Ovary (tissue), 9 donors: Measurements from ENCODE around the gene AP1G2. TPM values are rescaled to one million over a fixed set of nuclear protein-coding genes. Genes with fewer than 3 reads are reported as not detected.

Experiments used
- DNase-seq, 5 donors: peaks; one replicate each; pipeline ENCODE4 v3.0.0-alpha.2; 2019 to 2020
- H3K27ac ChIP-seq, 2 donors: fragments of 200-600 bp; one replicate each; pipeline versions ENCODE4 v1.5.1 to v1.8.0; 2019 to 2022
- H3K27me3 ChIP-seq: fragments of 200-600 bp; one replicate; pipeline ENCODE4 v1.8.0; 2022
- H3K36me3 ChIP-seq: fragments of 200-600 bp; sonication (generic); one replicate; pipeline ENCODE4 v1.5.1; 2019
- H3K4me1 ChIP-seq: one replicate; pipeline ENCODE4 v1.8.1; 2013; ENCODE audit warnings: mild to moderate bottlenecking, moderate library complexity; ENCODE audit not compliant: insufficient read depth
- H3K4me3 ChIP-seq: fragments of 200-600 bp; sonication (generic); one replicate; pipeline ENCODE4 v1.5.1; 2017
- H3K9me3 ChIP-seq, 2 donors: fragments of 200-600 bp in 1 of 2; sonication (generic) in 1 of 2; one replicate each; pipeline versions ENCODE4 v1.5.1 to v1.8.1; 2013 to 2019; ENCODE audit warnings: mild to moderate bottlenecking in 1 of 2, moderate library complexity in 1 of 2
- EP300 ChIP-seq: sonication (generic); formaldehyde crosslinking; IDR thresholded peaks from one replicate; pipeline ENCODE4 v1.6.1; 2017; ENCODE audit warnings: antibody characterized with exemption
- POLR2A ChIP-seq: fragments of 450-650 bp; IDR thresholded peaks from one replicate; pipeline ENCODE4 v1.6.1; 2017; ENCODE audit warnings: antibody characterized with exemption, mild to moderate bottlenecking, moderate library complexity
- WGBS, 3 donors: extraction: QIAGEN DNeasy Blood & Tissue Kit in 1 of 3; methylation state at CpG; one replicate each; pipeline versions ENCODE4 v1.1.5 to v1.1.7; 2013 to 2017; 5-methylcytosine and 5-hydroxymethylcytosine counted together
- intact Hi-C, 4 donors: fragments of 100-400 bp; cut with DNase I; formaldehyde crosslinking; loops; one replicate each; pipeline versions ENCODE4 v1.11.0 to v1.15.1; 2022 to 2023
- polyA plus RNA-seq, 2 donors: library from polyadenylated mRNA; stranded (reverse); fragments of 200-250 nt in 1 of 2; fragments of 350-450 nt in 1 of 2; fragmentation: Illumina TruSeq in 1 of 2; extraction: RNeasy Lipid Tissue Mini Kit (QIAGEN cat#74804) in 1 of 2; gene quantifications; one replicate each; pipeline ENCODE4 v1.2.3, GENCODE V29; 2013 to 2014
- total RNA-seq, 7 donors: library from RNA; depleted of rRNA in 2 of 7; stranded (reverse); fragments of >200 nt in 2 of 7; fragmentation: NEBNext Ultra II Directional in 3 of 7; extraction: Animal tissue kit (Norgen Biotek cat#: 25700) in 3 of 7; gene quantifications; one replicate each; pipeline versions ENCODE4 v1.1.0 to v1.2.4, GENCODE V29; 2016 to 2023
- TF ChIP-seq, protein P1 (sequence below), 3 donors: fragments of 450-650 bp in 2 of 3; fragments of 200-600 bp in 1 of 3; IDR thresholded peaks; one replicate each; pipeline versions ENCODE4 v1.5.1 to v1.8.0; 2016 to 2022; ENCODE audit warnings: antibody characterized with exemption in 3 of 3, mild to moderate bottlenecking in 1 of 3
- donor health status: DM: no; HTN: no; CAD: no; lungs with moderate emphysema.
- donor health status: DM: no; HTN: no; CAD: no.
- donor health status: Bipolar disorder and iron deficiency.
- donor health status: DM: yes; HTN: yes; CAD: no.
- donor health status: DM: no; HTN: no; CAD: no.
- donor health status: DM: yes; HTN: yes; CAD: no.

Gene AP1G2
- total and polyA plus RNA-seq, 9 donors = 32.0 to 129 (median 87.6) TPM

DNA sequence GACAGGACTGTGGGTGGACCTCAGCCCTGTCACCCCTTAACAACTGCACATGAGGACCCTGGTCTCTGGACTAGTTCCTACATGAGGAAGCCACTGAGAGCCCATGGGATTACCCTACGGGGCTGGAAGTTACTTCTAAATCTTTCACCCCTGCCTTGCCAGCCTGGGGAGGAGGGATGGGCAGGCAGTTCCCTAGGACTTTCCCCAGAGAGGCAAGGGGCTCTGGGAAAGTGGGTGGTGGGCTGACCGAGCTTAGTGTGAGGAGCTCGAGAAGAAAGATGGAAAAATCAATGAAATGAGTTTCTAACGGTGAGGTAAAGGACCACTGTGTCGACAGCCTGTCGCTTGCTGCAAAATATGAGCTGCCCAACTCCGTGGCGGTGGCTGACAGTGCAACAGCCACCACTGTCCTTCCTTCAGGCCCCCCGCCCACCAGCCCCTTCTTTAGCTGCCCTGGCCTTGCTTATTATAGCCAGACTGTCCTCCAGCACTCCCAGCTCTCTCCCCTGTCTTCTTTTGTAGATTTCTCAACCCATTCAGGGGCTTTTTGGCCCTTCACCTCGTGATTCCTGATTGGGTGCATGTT lies 21.0 kb downstream of the AP1G2 start:
- Histone ChIP-seq H3K4me1 (peaks cover 3% of the 10 kb centered on the region), H3K36me3 (no peaks in the 10 kb centered on the region), H3K4me3 (no peak overlapping the region), H3K9me3 (no peaks in the 10 kb centered on the region), H3K27ac (no peak overlapping the region), H3K27me3 (no peaks in the 10 kb centered on the region)
- 64 to 70% (median 67%) methylated on average over 10 of the region's 10 CpGs for WGBS, 3 donors
- intact Hi-C loops = loop anchor here in 1 of 4 donors (5.0 kb wide), 1 partner anchor 69 kb away; no protein-coding TSS in a partner anchor
- no peak for DNase-seq
- no peak for TF ChIP-seq POLR2A

DNA sequence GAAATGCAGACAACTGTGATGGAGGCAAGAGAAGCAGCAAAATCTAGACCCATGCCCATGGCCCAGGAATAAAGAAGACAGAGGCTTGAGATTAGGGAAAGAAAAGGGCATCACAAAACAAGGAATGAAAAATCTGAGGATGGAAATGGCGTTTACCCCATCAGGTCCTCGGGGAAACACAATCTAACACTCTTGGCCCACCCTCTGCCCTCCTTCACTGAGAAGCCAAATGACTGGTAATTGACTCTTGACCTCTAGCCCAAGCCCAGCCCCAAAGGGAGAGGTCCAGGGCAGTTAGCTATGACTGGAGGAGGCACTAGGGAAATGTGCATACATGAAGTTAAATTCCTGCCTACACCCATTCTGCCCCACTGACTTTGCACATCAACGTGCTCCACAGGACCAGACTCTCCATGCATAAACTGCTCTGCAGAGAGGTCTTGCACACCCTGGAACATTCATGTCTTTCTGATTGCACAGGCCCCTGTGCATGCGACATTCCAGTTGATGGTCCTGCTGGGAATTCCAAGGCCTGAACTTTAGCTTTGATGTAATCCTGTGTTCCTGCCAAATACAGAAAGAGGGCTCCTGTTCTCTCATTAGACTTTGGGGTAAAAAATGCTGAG lies 21.7 kb downstream of the AP1G2 start:
- intact Hi-C loops = loop anchor here in 1 of 4 donors (5.0 kb wide), 1 partner anchor 69 kb away; no protein-coding TSS in a partner anchor
- Histone ChIP-seq H3K9me3 (no peaks in the 10 kb centered on the region), H3K4me3 (no peak overlapping the region), H3K4me1 (peaks cover 3% of the 10 kb centered on the region), H3K36me3 (no peaks in the 10 kb centered on the region), H3K27me3 (no peaks in the 10 kb centered on the region), H3K27ac (no peak overlapping the region)
- WGBS, 3 donors = 76% methylated on average over 4 of the region's 4 CpGs
- TF ChIP-seq, protein P1, sequence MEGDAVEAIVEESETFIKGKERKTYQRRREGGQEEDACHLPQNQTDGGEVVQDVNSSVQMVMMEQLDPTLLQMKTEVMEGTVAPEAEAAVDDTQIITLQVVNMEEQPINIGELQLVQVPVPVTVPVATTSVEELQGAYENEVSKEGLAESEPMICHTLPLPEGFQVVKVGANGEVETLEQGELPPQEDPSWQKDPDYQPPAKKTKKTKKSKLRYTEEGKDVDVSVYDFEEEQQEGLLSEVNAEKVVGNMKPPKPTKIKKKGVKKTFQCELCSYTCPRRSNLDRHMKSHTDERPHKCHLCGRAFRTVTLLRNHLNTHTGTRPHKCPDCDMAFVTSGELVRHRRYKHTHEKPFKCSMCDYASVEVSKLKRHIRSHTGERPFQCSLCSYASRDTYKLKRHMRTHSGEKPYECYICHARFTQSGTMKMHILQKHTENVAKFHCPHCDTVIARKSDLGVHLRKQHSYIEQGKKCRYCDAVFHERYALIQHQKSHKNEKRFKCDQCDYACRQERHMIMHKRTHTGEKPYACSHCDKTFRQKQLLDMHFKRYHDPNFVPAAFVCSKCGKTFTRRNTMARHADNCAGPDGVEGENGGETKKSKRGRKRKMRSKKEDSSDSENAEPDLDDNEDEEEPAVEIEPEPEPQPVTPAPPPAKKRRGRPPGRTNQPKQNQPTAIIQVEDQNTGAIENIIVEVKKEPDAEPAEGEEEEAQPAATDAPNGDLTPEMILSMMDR (IDR thresholded peaks at IDR 0.05) = no peak
- TF ChIP-seq EP300 (no peak), POLR2A (no peak)
- no peak for DNase-seq

DNA sequence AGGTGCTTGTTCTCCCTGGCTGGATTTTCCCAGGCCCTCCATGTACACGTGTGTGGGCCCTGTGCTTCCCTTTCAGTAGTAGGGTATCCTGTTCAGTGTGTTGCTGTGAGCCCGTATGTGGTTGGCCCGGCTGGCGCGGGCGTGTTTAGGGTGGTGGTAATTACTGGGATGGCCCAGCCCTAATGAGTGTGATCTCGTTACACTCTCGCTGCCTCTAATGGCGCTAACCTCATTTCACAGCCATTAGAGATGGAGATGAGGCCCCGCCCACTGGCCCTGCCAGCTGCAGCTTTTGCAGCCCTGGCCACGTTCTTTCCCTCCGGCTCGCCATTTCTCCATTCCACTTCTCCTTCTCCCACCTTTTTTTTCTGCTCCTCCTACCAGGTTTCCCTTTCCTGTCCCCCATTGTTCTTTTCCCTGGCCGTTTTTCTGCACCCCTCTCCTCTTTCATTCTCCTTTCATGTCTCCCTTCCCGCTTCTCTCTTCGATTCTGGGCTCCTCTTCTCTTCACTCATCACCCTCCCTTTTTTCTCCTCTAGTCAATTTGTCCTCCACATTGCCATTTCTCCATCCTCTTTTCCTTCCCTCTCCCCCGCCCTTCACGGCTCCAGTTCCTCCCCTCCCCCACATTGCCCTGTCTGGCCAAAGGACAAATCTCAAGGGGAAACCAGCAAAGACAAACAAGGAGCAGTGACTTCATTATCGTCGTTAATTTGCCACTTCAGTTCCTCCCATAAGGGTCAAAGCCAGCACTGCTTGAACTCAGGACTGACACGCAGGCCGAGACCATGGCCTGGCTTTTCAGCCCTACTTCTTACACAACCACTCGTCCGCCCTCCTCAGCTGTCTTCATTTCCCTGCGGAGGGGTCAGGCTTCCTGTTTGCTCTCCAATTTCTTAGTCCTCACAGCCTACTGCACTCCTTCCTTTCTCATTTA lies 22.8 kb downstream of the AP1G2 start:
- no peak overlapping the region for H3K27ac ChIP-seq
- no peaks in the 10 kb centered on the region for H3K36me3 ChIP-seq
- 48 to 55% (median 49%) methylated on average over 25 of the region's 25 CpGs for WGBS, 3 donors
- no peaks in the 10 kb centered on the region for H3K27me3 ChIP-seq
- H3K4me3 ChIP-seq = no peak overlapping the region
- intact Hi-C loops = loop anchor here in 2 of 4 donors (5.0 kb wide), 2 partner anchors 62 to 67 kb away; no protein-coding TSS in a partner anchor
- TF ChIP-seq, protein P1 (IDR thresholded peaks at IDR 0.05) = no peak
- TF ChIP-seq POLR2A (no peak), EP300 (no peak)
- no peaks in the 10 kb centered on the region for H3K4me1 ChIP-seq
- DNase-seq = no peak
- no peaks in the 10 kb centered on the region for H3K9me3 ChIP-seq

DNA sequence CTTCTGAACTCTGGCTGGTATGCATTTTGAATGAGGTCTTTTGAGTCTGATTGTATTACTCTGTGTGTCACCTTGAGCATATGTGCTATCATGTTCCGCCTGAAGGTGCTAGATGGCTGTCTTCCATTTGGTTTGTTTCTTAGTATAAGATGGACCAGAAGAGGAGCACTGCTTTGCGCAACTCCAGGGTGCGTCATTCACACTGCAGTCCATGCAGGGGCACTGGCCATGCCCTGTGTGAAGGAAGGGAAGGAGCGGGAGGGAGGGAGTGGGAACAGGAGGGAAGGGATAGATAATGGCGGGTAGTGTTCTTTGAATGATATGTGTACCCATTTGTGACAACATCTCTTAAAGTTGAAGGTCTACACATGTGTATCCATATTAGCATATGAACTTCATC lies 24.2 kb downstream of the AP1G2 start:
- no peak overlapping the region for H3K27ac ChIP-seq
- TF ChIP-seq, protein P1 (IDR thresholded peaks at IDR 0.05) = no peak
- TF ChIP-seq EP300 = no peak
- no peak for TF ChIP-seq POLR2A
- no peak for DNase-seq
- no peaks in the 10 kb centered on the region for H3K4me1 ChIP-seq
- H3K9me3 ChIP-seq = no peaks in the 10 kb centered on the region
- intact Hi-C loops = loop anchor here in 1 of 4 donors (5.0 kb wide), 1 partner anchor 61 kb away; no protein-coding TSS in a partner anchor
- H3K27me3 ChIP-seq = no peaks in the 10 kb centered on the region
- no peak overlapping the region for H3K4me3 ChIP-seq
- H3K36me3 ChIP-seq = no peaks in the 10 kb centered on the region
- WGBS, 3 donors = 91 to 97% (median 96%) methylated on average over 5 of the region's 5 CpGs
